ENCODE measurements around the gene NAP1L4. TPM values are rescaled to one million over a fixed set of nuclear protein-coding genes. Genes with fewer than 3 reads are reported as not detected.

The NAP1L4 gene
- total and polyA plus RNA-seq, 2 of the 8 experiments (the other 6 are each of a cell fraction or from before 2014, with no cell fraction given): 75.8 to 194 TPM

GRCh38 chr11:3006505-3007260, 14.6 kb upstream of the NAP1L4 start:
- H3K36me3 ChIP-seq (ENCODE audit: control insufficient read depth in 2 of 4, insufficient read depth in 4 of 4, low read length in 3 of 4): peaks cover 14 to 69% (median 46%) of the 10 kb centered on the region in 4 experiments
- H4K8ac ChIP-seq (ENCODE audit: extremely low read depth, insufficient read depth, low read length): no peak overlapping the region
- peak overlapping the region in 1 of 4 experiments; percentile 13; a peak in 2 of 7 replicates for H3K9ac ChIP-seq (replicated peaks in 1 of 4; ENCODE audit: extremely low read depth in 1 of 4, low read depth in 3 of 4, low read length in 3 of 4)
- TF ChIP-seq EGR1 (IDR thresholded peaks at IDR 0.05; ENCODE audit: borderline replicate concordance, low read depth, low read length) (no peak), FOSL1 (IDR thresholded peaks at IDR 0.05; ENCODE audit: insufficient read depth, low read depth, low read length) (no peak), SIRT6 (IDR thresholded peaks at IDR 0.05; ENCODE audit: low read length) (no peak), TEAD4 (IDR thresholded peaks at IDR 0.05; ENCODE audit: low read depth, low read length) (no peak), ZNF274 (IDR thresholded peaks at IDR 0.05; ENCODE audit: borderline replicate concordance, extremely low read depth, low read length) (no peak), CBX5 (IDR thresholded peaks at IDR 0.05; ENCODE audit: low read depth, low read length) (no peak), JUND (IDR thresholded peaks at IDR 0.05; ENCODE audit: low read length) (no peak), USF2 (IDR thresholded peaks at IDR 0.05; ENCODE audit: low read length) (no peak), TBP (IDR thresholded peaks at IDR 0.05; ENCODE audit: low read depth, low read length) (no peak), RNF2 (IDR thresholded peaks at IDR 0.05; ENCODE audit: borderline replicate concordance, low read depth, low read length, missing control alignments, poor library complexity, severe bottlenecking) (no peak), SP1 (IDR thresholded peaks at IDR 0.05; ENCODE audit: low read depth, low read length) (no peak)

More at GRCh38 chr11:3006505-3007260, 14.6 kb upstream of the NAP1L4 start:
- Histone ChIP-seq H2BK120ac (replicated peaks; ENCODE audit: low read depth, low read length) (no peak overlapping the region), H3K23ac (ENCODE audit: insufficient read length) (no peak overlapping the region), H3K27ac (ENCODE audit: low read depth, low read length) (no peak overlapping the region), H3K27me3 (replicated peaks in 1 of 4; ENCODE audit: control insufficient read depth in 3 of 4, extremely low read depth in 1 of 4, insufficient read depth in 3 of 4, low read length in 3 of 4) (no peaks in the 10 kb centered on the region), H2BK12ac (ENCODE audit: low read depth, low read length) (no peak overlapping the region), H3K4me1 (replicated peaks in 1 of 4; ENCODE audit: control insufficient read depth in 3 of 4, insufficient read depth in 4 of 4, low read length in 3 of 4) (no peaks in the 10 kb centered on the region), H3K4ac (replicated peaks; ENCODE audit: insufficient read length, low read depth, low read length) (no peak overlapping the region), H3K79me1 (ENCODE audit: low read depth, low read length) (no peaks in the 10 kb centered on the region), H3K23me2 (ENCODE audit: low read depth, low read length) (no peaks in the 10 kb centered on the region), H3K18ac (ENCODE audit: extremely low read depth, low read length) (no peak overlapping the region), H2AFZ (ENCODE audit: low read length) (no peak overlapping the region), H4K91ac (replicated peaks; ENCODE audit: insufficient read length, low read length) (no peak overlapping the region), H3K9me3 (ENCODE audit: insufficient read depth in 2 of 2, low read depth in 1 of 2, low read length in 1 of 2) (no peaks in the 10 kb centered on the region), H3K14ac (ENCODE audit: insufficient read length) (no peak overlapping the region), H4K20me1 (replicated peaks in 1 of 2; ENCODE audit: control insufficient read depth in 1 of 2, insufficient read depth in 2 of 2, low read length in 2 of 2) (peaks cover 9 to 14% of the 10 kb centered on the region in 2 experiments), H2BK15ac (ENCODE audit: low read length) (no peak overlapping the region), H3K4me3 (ENCODE audit: extremely low read depth in 1 of 4, insufficient read depth in 2 of 4, low read depth in 3 of 4, low read length in 4 of 4) (no peak overlapping the region), H4K5ac (ENCODE audit: insufficient read length, low read depth, low read length) (no peak overlapping the region), H2AK5ac (ENCODE audit: low read depth, low read length) (no peak overlapping the region), H3K56ac (replicated peaks; ENCODE audit: insufficient read length, low read depth, low read length) (no peak overlapping the region), H3K79me2 (ENCODE audit: control insufficient read depth in 1 of 2, insufficient read depth in 2 of 2, low read length in 2 of 2) (no peaks in the 10 kb centered on the region), H3K4me2 (ENCODE audit: insufficient read depth in 1 of 2, low read depth in 2 of 2, low read length in 2 of 2) (no peak overlapping the region), H2BK5ac (ENCODE audit: low read depth, low read length) (no peak overlapping the region), H2BK20ac (ENCODE audit: low read length) (no peak overlapping the region)
- 93% methylated on average over 19 of the region's 21 CpGs; no CpG with 5 or more reads in 1 of the 2 experiments for WGBS, 2 experiments (ENCODE audit: extremely low coverage in 1 of 2, insufficient coverage in 1 of 2, insufficient read length in 1 of 2, insufficient replicate concordance in 2 of 2, low coverage in 1 of 2, low lambda C conversion rate in 2 of 2, missing lambda C conversion rate in 1 of 2)
- FAIRE-seq: no peak
- CTCF ChIA-PET (ENCODE audit: partially characterized antibody): interaction anchor here (0.8 to 4.4 kb wide), 5 partner anchors 8 to 33 kb away, joined by 3 to 14 read pairs (median 12); no protein-coding TSS in a partner anchor
- POLR2A ChIA-PET (ENCODE audit: partially characterized antibody): interaction anchor here (0.9 to 2.7 kb wide), 6 partner anchors 8 to 31 kb away, joined by 3 to 11 read pairs (median 4); no protein-coding TSS in a partner anchor
- DNase-seq (ENCODE audit: low read depth in 1 of 2, low spot score in 2 of 2): no peak

Data from H1 (cell line).